Urinary bladder (tissue), 4 donors: ENCODE measurements around the gene SMIM44. TPM values are rescaled to one million over a fixed set of nuclear protein-coding genes. Genes with fewer than 3 reads are reported as not detected.

Source experiments
- DNase-seq: peaks from one replicate; pipeline ENCODE4 v3.0.0-alpha.2; 2015; ENCODE audit errors: extremely low spot score
- H3K27ac ChIP-seq: one replicate; pipeline ENCODE4 v1.5.1; 2013; ENCODE audit warnings: low read depth, mild to moderate bottlenecking, moderate library complexity
- H3K36me3 ChIP-seq: one replicate; pipeline ENCODE4 v1.6.1; 2013; ENCODE audit warnings: mild to moderate bottlenecking, moderate library complexity; ENCODE audit not compliant: insufficient read depth
- H3K4me1 ChIP-seq: one replicate; pipeline ENCODE4 v1.6.1; 2013; ENCODE audit warnings: mild to moderate bottlenecking, moderate library complexity; ENCODE audit not compliant: insufficient read depth
- H3K4me3 ChIP-seq: one replicate; pipeline ENCODE4 v1.5.1; 2013; ENCODE audit warnings: low read depth, low read length
- WGBS: extraction: QIAGEN DNeasy Blood & Tissue Kit; methylation state at CpG from one replicate; pipeline ENCODE4 v1.1.7; 2013; 5-methylcytosine and 5-hydroxymethylcytosine counted together
- polyA plus RNA-seq: library from polyadenylated mRNA; stranded (reverse); fragments of 200-250 nt; gene quantifications from one replicate; pipeline ENCODE4 v1.2.3, GENCODE V29; 2013
- total RNA-seq: library from RNA; depleted of rRNA; stranded (reverse); fragments of >200 nt; gene quantifications from one replicate; pipeline ENCODE4 v1.2.3, GENCODE V29; 2014
- donor health status: healthy with polysubstance abuse.
- donor health status: healthy.

SMIM44 gene
- total and polyA plus RNA-seq, 2 donors = not detected

DNA sequence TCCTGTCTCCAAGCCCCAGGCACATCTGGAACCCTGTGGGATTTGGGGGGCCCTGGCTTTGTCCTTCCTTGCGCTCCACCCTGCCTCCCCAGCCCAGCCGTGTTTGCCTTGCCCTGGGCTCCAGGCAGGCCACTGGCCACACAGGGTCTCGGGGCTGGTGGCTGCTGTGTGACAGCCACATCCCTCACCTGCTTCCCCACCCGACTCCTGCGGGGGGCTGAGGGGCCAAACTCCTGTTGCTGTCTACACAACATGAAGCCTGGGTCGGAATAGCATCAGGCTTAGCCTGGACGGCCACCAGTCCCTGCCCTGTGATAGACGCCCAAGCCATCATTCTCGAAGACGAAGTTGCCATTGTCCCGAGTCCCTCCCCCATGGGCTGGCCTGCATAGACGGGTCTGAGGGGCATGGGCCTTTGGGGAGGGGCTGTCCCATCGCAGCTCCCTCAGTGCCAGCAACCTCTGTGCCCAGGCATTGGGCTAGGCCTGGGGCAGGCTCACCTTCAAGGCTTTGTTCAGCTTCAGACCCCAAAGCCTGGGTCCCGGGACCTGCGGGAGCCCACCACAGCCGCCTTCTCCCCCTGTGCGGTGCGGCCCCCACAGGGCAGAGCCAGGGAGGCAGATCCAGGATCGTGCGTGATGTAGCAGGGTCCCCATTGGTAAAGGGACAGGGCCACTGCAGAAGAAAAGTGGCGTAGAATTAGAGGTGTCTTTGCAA, 40.3 kb upstream of the SMIM44 start:
- Histone ChIP-seq H3K27ac (no peak overlapping the region), H3K4me1 (no peaks in the 10 kb centered on the region), H3K36me3 (no peaks in the 10 kb centered on the region), H3K4me3 (no peak overlapping the region)
- 94% methylated on average over 21 of the region's 21 CpGs for WGBS
- no peak for DNase-seq

DNA sequence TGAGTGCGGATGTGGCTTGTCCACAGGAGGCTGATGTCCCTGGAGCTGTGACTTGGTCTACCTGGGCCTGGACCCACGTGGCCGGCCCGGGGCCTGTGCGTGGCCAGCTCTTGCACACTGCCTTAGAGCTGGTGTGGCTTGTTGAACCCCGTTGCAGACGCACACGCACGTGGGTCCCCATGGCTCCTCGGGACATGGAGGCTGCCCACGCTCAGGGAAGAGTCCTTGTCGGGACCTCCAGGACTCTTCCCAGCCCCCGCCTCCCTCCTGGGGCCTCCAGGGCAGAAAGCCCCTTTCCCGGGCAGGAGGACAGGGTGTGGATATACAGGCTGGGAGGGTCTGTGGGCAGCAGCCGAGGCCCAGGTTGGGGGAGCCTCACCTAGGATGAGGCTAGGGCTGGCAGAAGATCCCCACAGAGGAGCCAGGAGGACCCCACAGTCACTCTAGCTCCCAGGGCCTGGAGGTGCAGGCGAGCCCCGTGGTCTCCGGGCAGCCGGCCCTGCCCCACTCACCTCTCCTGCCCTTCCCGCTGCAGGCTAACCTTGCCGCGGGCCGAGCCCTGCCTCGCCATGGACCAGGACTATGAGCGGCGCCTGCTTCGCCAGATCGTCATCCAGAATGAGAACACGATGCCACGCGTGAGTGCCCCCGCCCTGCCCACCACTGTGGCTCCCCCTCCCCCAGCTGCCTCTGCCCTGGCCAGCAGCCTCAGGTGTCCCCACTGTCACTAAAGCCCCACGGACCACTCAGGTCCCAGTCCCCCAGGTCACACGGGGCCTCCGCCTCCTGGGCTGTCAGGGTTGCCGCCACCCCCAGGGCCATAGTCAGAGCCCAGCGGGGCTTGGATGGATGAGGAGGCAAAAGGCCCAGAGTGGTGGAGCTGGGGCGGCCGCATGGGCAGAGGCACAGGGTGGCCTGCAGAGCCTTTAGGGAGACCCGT, 39.5 kb upstream of the SMIM44 start:
- 93% methylated on average over 40 of the region's 40 CpGs for WGBS
- H3K27ac ChIP-seq = no peak overlapping the region
- no peaks in the 10 kb centered on the region for H3K36me3 ChIP-seq
- H3K4me1 ChIP-seq = no peaks in the 10 kb centered on the region
- no peak for DNase-seq
- H3K4me3 ChIP-seq = no peak overlapping the region

DNA sequence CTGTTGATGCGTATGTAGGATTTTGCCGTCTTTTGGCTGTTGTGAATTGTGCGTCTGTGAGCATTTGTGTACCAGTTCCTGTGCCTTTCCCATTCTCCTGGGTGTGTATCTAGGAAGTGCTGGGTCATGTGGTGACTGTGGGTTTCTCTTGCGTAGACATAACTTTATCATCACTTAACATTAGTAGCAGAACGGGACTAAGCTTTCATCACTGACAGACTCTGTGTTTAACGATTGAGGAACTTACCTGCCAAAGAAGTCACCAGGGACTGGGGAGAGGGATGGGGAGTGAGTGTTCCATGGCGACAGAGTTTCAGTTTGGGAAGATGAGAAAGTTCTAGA, 37.8 kb upstream of the SMIM44 start:
- DNase-seq = no peak
- no peak overlapping the region for H3K27ac ChIP-seq
- no peak overlapping the region for H3K4me3 ChIP-seq

DNA sequence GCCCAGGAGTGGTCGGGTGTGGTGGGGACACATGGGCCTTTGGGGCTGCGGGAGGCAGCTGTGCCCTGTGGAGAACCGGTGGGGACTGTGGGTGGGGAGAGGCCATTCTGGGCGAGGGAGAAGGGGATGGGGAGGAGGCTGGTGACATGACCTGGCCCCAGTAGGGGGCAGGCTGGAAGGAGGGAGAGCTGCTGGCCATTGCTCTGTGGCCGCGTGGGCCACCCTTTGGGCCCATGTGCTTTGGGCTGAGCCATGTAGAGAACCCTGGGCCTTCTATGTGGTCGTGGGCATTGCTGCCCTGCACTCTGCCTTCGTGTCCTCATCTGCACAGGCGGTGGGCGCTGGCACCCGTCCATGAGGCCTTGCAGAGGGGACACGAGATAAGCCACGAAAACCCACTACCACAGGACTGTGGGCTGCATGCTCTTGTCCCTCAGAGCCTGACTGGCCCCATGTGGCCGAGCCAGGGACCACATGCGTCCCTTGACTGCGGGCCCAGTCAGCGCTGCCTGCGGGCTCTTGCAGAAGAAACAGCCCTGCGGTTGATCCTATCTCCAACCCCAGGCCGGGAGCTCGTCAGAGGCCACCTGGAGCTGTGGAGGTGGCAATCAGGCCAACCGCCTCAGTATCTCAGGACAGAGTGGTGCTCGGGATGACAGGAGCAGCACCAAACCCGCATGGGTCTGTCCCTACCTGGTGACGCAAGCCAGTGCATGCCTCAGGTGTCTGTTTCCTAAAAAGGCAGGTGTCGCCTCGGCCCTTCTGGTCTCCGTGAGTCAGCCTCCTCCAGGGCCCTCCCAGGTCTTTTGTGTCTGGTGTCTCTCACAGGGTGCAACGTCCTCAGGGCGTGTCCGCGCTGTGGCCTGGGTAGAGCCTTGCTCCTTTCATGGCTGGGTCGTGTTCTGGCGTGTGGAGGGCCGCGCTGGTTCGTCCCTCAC, 37.2 kb upstream of the SMIM44 start:
- Histone ChIP-seq H3K4me3 (no peak overlapping the region), H3K36me3 (no peaks in the 10 kb centered on the region), H3K27ac (no peak overlapping the region), H3K4me1 (no peaks in the 10 kb centered on the region)
- peak; percentile 47 for DNase-seq
- WGBS = 84% methylated on average over 37 of the region's 37 CpGs

More for the DNA sequence above, 37.8 kb upstream of the SMIM44 start:
- no peaks in the 10 kb centered on the region for H3K36me3 ChIP-seq
- H3K4me1 ChIP-seq = no peaks in the 10 kb centered on the region
- 82% methylated on average over 7 of the region's 7 CpGs for WGBS

DNA sequence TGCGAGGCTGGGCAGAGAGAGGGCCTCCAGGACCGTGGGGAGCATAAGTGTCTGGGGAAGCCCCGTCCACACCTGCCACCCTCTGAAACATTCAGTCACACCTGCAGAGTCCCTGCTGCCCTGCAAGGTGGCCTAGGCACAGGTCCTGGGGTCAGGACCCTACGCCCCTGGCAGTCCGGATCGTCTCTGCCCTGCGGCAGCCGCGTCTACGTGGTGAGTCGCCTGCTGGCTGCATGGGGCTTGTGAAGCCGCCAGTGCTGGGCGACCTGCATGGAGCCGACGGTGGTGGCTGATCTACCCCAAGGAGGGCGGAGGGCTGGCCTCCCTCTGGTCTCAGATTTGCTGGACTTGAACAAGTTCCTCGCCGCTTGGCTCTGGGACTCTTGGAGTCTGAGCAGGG, 35.9 kb upstream of the SMIM44 start:
- Histone ChIP-seq H3K36me3 (no peaks in the 10 kb centered on the region), H3K4me3 (no peak overlapping the region)

DNA sequence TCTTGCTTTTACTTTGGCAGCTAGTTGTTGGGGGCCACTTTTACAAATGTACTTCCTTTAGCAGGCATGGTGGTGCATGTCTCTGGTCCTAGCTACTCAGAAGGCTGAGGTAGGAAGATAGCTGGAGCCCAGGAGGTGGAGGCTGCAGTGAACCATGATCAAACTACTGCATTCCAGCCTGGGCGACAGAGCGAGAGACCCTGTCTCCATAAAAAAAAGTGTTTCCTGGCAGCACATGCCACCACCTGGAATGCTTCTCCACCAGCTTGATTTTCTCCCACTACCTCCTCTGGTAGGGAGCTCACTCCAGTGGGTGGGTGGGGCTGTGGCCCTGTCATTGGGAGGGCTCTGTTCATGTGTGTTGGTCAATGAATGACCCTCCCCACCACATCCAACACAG, 35.4 kb upstream of the SMIM44 start:
- Histone ChIP-seq H3K4me1 (no peaks in the 10 kb centered on the region), H3K27ac (no peak overlapping the region), H3K4me3 (no peak overlapping the region), H3K36me3 (no peaks in the 10 kb centered on the region)
- DNase-seq = no peak
- WGBS = 75% methylated on average over 2 of the region's 2 CpGs

More for the DNA sequence above, 35.9 kb upstream of the SMIM44 start:
- no peak for DNase-seq
- Histone ChIP-seq H3K4me1 (no peaks in the 10 kb centered on the region), H3K27ac (no peak overlapping the region)
- 89% methylated on average over 18 of the region's 18 CpGs for WGBS

DNA sequence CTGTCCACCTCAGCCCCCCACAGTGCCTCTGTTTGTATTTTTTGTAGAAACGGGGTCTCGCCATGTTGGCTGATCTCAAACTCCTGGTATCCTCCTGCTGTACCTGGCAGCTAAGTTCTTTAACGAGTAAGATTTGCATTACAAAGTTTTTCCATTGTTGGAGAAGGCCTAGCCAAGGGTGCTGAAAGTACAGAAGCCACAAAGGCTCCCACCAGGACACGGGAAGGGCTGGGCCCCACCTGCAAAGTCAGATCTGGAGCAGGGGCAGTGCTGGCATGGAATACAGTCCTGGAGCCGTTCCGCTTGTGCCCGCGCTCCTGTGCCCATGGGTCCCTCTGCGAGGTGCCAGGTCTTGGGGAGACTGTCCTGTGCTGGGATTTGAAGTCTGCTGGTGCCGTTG, 35.0 kb upstream of the SMIM44 start:
- 84% methylated on average over 10 of the region's 10 CpGs for WGBS
- Histone ChIP-seq H3K36me3 (no peaks in the 10 kb centered on the region), H3K4me1 (no peaks in the 10 kb centered on the region), H3K27ac (no peak overlapping the region), H3K4me3 (no peak overlapping the region)
- DNase-seq = no peak

DNA sequence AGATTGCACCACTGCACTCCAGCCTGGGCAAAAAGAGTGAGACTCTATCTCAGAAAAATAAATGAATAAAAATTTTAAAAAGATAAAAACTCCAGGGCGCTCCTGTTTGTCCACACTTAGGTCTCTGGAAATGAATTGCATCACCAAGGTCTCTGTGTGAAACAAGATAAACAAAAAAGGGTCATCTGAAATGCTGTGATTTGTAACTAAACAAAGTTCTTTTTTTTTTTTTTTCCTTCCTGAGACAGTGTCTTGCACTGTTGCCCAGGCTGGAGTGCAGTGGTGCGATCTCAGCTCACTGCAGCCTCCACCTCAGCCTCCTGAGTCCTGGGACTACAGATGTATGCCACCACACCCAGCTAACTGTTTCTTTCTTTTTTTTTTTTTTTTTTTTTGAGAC, 34.4 kb upstream of the SMIM44 start:
- H3K4me3 ChIP-seq = no peak overlapping the region
- H3K4me1 ChIP-seq = no peaks in the 10 kb centered on the region
- DNase-seq = no peak
- H3K27ac ChIP-seq = no peak overlapping the region
- H3K36me3 ChIP-seq = no peaks in the 10 kb centered on the region
- WGBS = 93% methylated on average over 2 of the region's 2 CpGs

DNA sequence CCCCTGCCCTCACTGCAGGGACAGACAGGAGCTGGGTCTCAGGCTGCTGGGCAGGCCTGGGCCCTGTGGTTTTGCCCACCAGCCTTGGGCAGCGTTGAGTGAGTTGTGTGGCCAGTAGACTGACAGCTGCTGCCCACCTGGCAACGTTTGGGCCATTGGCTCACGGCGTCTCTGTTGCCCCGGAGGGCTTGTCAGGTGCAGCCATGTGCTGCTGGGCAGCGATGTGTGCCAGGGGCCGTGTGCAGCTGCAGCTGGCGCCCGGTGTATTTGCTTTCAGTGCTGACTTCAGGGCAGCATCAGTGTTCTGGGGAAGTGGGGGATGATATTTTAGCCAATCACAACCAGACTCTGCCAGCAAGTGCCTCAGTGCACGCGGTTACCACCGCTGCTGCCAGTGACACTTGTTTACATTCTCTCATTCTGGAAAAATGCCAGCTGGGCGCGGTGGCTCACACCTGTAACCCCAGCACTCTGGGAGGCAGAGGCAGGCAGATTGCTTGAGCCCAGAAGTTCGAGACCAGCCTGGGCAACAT, 33.5 kb upstream of the SMIM44 start:
- H3K4me1 ChIP-seq = no peaks in the 10 kb centered on the region
- 74% methylated on average over 15 of the region's 15 CpGs for WGBS

DNA sequence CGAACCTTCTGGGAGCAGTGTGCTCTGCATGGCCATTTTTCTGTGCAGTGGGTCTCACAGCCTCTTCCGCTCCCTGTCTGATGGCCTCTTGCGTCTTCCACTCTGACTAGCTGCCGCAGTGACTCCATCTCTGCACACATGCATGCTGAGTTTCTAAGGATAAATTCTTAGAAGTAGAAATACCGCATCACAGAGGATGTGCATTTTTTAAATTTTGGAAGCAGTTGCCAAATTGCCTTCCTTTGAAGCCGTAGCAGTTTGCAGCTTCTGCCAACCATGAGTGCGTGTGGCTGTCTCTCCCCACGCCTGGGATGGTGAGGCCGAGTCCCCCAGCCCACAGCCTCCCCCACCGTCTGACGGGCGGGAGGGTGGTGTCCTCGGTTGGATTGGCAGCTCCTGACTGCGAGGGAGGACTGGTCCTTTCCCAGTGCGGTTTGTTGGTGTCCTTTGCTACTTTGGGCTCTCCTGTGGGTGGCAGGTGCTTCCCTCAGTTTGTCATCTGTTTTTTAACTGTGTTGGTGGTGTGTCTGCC, 32.7 kb upstream of the SMIM44 start:
- Histone ChIP-seq H3K36me3 (no peaks in the 10 kb centered on the region), H3K4me3 (no peak overlapping the region), H3K4me1 (no peaks in the 10 kb centered on the region), H3K27ac (no peak overlapping the region)
- WGBS = 69% methylated on average over 15 of the region's 15 CpGs
- no peak for DNase-seq

More for the DNA sequence above, 33.5 kb upstream of the SMIM44 start:
- no peak for DNase-seq
- no peak overlapping the region for H3K4me3 ChIP-seq
- no peak overlapping the region for H3K27ac ChIP-seq
- H3K36me3 ChIP-seq = no peaks in the 10 kb centered on the region

DNA sequence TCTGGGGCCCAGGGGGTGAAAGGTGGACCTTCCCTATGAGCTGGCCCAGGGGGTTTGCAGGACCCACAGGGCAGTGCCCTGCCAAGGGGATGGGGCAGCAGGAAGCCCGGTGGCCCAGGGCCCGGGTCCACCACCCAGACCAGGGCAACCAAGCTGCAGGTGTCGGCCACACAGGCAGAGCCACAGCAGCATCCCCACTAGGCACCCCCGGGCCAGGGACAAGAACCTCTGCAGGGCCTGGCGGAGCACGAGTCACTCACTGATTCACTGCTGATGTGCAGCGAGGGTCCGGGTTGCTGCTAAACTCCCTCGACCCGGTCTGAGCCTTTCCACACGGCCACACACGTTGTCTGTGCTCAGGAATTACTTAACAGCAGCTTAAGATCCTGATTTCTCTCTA, 31.7 kb upstream of the SMIM44 start:
- Histone ChIP-seq H3K36me3 (no peaks in the 10 kb centered on the region), H3K4me3 (no peak overlapping the region), H3K4me1 (no peaks in the 10 kb centered on the region), H3K27ac (no peak overlapping the region)
- whole genome bisulfite sequencing = 75% methylated on average over 12 of the region's 12 CpGs
- no peak for DNase-seq

DNA sequence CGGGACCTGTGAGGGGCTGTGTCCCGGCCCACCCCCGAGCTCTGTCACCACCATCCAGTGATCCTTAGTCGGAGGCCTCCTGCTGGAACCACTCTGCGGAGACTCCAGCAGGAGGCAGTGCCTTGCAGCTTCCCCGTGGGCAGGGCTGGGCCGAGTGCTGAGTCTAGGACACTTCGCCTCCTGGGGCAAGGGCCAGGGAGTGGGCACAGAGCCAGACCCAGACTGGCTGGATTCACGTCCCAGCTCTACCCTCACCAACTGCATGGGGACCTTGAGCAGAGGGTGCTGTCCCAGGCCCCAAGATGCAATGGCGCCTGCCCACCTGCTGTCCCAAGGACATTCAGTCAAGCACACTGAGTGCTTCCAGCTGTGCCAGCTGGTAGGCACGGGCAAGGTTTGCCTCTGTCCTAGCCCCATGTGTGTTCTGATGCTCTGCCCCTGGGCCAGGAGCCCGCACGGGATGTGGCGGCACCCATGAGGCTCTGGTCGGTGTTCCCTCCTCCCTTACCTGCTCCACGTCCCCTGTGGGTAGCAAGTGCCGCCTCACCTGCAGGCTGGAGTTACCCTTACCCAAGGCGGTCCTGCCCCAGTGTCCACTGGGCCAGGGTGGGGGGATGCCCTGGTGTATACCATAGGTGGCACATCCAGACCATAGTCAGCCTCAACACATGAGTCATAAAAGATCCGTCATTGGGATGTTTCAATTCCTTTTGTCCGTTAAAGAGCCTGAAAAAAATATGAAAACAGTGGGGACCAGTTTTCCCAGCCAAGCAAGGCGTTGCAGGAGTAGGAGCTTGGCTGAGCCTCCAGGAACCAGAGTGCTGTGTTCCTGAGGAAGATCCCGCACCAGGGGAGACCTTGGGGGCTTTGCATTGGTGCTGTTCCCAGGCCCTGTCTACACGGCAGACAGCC, 30.2 kb upstream of the SMIM44 start:
- H3K36me3 ChIP-seq = no peaks in the 10 kb centered on the region
- 84% methylated on average over 23 of the region's 23 CpGs for WGBS
- no peaks in the 10 kb centered on the region for H3K4me1 ChIP-seq
- no peak for DNase-seq
- no peak overlapping the region for H3K27ac ChIP-seq
- H3K4me3 ChIP-seq = no peak overlapping the region
